GM19193 (cell line): ENCODE measurements around the gene CRHR1.

Experiments
- POLR2A ChIP-seq: IDR thresholded peaks from 4 replicates; pipeline ENCODE4 v1.6.1; 2011; ENCODE audit not compliant: insufficient read depth, insufficient read length; ENCODE audit errors: extremely low read depth

Gene CRHR1

GRCh38 chr17:45850468-45850867, 66.3 kb downstream of the CRHR1 start:
- no peak for TF ChIP-seq POLR2A

GRCh38 chr17:45851022-45851421, 66.9 kb downstream of the CRHR1 start:
- no peak for TF ChIP-seq POLR2A

DNA sequence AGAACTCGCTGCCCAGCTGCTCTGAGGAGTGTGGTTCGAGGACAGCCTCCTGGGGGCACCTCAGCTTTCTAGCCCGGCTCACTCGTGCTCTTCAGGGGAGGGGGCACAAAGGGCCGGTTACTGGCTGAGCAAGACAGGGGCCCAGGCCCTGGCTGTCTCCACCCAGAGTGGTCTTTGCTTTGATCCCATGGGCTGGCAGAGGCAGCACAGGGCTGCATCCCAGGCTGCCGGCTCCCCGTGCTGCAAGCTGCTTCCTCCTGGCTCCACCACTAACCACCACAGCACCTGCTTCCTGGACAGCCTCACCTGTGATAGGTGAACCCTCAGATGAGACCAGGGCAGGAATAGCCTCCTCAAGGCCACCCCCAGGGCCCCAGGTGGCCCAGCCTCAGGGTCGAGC, 67.3 kb downstream of the CRHR1 start:
- TF ChIP-seq POLR2A, result no peak

DNA sequence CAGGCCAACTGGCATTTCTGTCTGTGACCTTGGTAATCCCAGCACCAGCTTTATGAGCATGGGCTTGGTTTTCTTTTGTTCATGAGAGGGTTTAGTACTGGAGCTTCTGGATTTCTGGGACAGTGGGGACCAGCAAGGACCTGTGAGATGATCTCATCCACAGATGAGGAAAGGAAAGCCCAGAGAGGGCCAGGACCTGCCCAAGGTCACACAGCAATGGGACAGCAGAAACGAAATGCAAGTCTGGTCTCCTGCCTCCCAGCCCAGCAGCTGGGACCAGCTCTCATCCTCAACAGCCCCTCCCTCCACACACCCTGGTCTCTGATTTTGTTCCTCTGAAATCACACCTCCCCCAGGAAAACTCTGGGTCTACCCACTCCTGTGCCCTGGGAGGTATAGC, 67.8 kb downstream of the CRHR1 start:
- TF ChIP-seq POLR2A, result no peak

DNA sequence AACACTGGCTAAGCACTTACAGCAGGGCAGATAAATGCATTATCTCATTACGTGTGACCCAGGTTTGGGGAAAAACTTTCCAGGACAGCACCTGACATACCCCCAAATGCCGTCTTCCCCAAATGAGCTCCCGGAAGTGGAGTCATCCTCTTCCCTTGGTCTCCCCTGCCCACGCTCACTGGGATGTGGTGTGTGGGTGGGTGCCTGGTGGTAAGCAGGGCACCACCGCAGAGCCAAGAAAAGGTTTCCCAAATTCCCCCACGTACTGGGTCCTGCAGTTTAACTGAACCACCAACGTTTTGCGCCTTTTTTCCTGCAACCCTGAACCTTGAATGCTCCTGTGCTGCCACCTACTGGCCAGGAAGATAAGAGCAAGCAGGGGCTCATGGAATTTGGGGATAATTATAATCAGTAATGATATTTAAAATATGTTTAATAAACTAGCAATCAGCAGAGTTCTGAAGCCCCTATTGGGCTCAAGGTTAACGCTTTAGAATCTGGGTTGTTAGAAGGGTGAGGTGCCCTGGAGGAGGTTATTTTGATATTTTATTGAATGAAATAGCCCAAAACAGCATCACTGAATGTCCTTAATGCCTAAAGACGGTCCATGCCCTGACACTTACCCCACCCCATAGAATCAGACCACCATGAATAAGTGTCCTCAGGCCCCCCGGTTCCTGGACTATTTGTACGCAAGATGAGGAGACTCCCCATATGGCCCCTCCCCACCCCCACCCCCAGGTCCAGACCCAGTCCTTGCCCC, 68.6 kb downstream of the CRHR1 start:
- TF ChIP-seq POLR2A, result no peak

- TF ChIP-seq POLR2A, result no peak
These were observed 70.1 kb downstream of the CRHR1 start for GRCh38 chr17:45854209-45854608.

DNA sequence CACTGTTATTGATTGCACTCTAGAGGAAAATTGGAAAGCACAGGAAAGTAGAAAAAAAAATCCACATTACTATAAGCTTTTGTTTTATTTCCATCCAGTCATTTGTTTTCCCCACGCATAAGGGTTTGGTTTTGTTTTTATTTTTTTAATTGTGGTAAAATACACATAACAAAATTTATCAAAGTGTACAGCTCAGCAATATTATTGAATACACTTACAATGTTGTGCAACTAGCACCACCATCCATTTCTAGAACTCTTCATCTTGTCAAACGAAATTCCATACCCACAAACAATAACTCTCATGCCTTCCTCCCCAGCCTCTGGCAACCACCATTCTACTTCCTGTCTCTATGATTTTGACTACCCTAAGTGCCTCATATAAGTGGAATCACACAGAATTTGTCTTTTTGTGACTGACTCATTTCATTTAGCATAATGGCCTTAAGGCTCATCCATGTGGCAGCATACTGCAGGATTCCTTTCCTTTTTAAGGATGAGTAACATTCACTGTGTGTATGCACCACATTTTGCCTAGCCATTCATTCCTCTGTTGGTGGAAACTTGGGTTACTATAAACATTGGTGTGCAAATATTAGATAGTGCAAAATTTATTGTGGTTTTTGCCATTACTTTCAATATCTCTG, 71.7 kb downstream of the CRHR1 start:
- TF ChIP-seq POLR2A, result no peak

- no peak for TF ChIP-seq POLR2A
These were observed 74.0 kb downstream of the CRHR1 start for GRCh38 chr17:45857977-45858708.

- TF ChIP-seq POLR2A, result no peak
These were observed 77.0 kb downstream of the CRHR1 start for GRCh38 chr17:45861165-45861564.

GRCh38 chr17:45863857-45864654, 79.9 kb downstream of the CRHR1 start:
- TF ChIP-seq POLR2A, result no peak

DNA sequence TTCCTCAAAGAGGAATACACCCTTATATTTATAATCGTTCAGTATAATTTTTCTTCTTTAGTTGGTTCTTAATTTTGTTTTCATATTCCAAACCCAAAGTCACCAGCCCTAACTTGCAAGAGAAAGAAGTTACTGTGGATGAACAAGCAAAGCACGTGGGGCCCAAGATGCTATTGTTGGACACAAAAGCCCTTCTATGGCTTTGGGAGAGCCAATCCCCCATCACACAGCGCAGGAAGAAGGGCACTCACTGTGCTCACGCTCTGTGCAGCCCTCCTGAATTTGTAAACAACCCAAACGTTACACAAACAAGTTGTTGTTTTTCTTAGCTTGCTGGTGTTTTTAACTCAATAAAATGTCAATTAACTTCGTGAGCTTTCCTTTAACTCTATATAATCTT, 83.1 kb downstream of the CRHR1 start:
- TF ChIP-seq POLR2A, result no peak

- TF ChIP-seq POLR2A, result no peak
These were observed 83.6 kb downstream of the CRHR1 start for GRCh38 chr17:45867702-45868101.

GRCh38 chr17:45868276-45868675, 84.2 kb downstream of the CRHR1 start:
- no peak for TF ChIP-seq POLR2A

DNA sequence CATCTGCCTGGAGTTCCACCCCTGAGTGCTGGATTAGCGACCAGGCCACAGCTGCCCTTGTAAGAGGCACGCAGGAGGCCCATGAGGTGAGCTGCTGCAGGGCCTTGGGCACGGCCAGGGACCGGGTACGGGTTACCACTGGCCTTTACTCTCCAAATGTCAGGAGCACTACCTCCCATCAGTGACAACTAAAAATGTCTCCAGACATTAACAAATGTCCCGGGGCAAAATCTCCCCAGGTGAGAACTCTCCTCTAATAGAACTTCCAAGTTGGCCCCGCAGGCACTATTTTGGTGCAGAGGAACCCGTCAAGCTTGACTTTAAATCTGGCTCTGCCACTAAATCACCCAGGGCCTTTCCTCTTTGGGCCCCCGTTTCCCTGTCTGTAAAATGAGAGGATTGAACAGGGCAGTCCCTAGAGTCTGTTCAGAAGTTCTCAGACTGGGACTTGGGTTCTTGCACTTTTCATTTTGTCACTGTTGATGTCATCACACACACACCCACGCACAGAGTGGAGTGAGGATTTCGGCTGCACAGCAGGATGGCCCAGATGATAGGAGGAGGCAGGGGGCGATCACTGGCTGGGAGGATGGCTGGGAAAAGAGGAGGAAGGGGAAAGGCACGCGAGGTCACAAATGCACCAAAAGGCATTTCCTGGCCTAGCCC, 85.7 kb downstream of the CRHR1 start:
- no peak for TF ChIP-seq POLR2A
